ENCODE results near the gene SCFD1.

GRCh38 chr14:30728471-30728870 is 106.4 kb downstream of the SCFD1 start:
- TF ChIP-seq GATA3 (IDR thresholded peaks at IDR 0.05; ENCODE audit: low read depth, low read length), result no peak
- TF ChIP-seq GATA2 (IDR thresholded peaks at IDR 0.05; ENCODE audit: low read depth, low read length), result no peak

Measured in SH-SY5Y (cell line).